Upper lobe of left lung (tissue), 4 donors: ENCODE measurements around the gene ATAD2B.

Source experiments
- EP300 ChIP-seq, 4 donors: sonication (generic); formaldehyde crosslinking; IDR thresholded peaks; one replicate each; pipeline ENCODE4 v1.5.1; 2017; ENCODE audit warnings: antibody characterized with exemption in 4 of 4, control low read depth in 2 of 4
- POLR2A ChIP-seq, 4 donors: fragments of 450-650 bp; IDR thresholded peaks; one replicate each; pipeline ENCODE4 v1.5.1; 2016 to 2017; ENCODE audit warnings: antibody characterized with exemption in 4 of 4, mild to moderate bottlenecking in 2 of 4
- POLR2AphosphoS5 ChIP-seq, 2 donors: sonication (generic); formaldehyde crosslinking; IDR thresholded peaks; one replicate each; pipeline ENCODE4 v1.5.1; 2017; ENCODE audit warnings: antibody characterized with exemption in 2 of 2
- TF ChIP-seq, protein P1 (sequence below), 6 experiments: fragments of 450-650 bp in 4 of 6; fragments of 200-600 bp in 2 of 6; sonication (generic) in 2 of 6; IDR thresholded peaks; one replicate each; pipeline ENCODE4 v1.5.1; 2016 to 2019; ENCODE audit warnings: antibody characterized with exemption in 6 of 6

DNA sequence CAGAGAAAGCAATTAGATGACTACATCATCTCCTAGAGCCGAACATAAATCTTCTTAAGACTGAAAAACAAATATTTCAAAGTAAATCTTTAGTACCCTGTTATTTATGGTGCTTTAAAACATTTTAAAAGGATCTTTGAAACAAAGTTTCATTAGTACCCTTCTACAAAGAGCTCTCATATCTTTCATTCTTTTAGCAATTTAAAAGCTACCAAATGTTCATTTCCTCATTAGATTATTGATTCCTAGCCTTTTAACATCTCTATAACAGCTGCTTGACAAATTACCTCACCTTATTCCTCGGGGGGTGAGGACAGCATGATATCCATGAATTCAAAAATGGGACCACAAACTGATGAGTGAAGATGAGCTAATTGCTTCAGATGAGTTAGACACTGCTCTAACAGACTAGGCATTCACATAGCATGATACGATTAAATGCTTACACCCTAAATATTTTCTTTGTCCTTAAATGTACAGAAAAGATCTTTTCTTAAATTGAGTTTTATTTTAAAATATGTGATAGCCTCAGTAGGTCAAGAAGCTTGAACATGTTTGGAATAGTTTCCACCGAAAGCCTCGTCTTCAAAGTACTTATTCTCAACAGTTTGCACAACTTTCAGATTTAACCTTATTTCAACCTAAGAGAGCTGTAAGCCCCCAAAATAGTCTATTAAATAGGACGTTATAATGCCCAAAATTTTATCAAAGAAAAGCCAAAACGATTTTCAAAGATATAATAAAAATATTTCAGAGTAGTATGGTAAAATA, 2.1 kb downstream of the ATAD2B start:
- TF ChIP-seq POLR2AphosphoS5 (IDR thresholded peaks at IDR 0.05) (no peak), POLR2A (IDR thresholded peaks at IDR 0.05) (no peak), EP300 (IDR thresholded peaks at IDR 0.05) (no peak)
- TF ChIP-seq, protein P1, sequence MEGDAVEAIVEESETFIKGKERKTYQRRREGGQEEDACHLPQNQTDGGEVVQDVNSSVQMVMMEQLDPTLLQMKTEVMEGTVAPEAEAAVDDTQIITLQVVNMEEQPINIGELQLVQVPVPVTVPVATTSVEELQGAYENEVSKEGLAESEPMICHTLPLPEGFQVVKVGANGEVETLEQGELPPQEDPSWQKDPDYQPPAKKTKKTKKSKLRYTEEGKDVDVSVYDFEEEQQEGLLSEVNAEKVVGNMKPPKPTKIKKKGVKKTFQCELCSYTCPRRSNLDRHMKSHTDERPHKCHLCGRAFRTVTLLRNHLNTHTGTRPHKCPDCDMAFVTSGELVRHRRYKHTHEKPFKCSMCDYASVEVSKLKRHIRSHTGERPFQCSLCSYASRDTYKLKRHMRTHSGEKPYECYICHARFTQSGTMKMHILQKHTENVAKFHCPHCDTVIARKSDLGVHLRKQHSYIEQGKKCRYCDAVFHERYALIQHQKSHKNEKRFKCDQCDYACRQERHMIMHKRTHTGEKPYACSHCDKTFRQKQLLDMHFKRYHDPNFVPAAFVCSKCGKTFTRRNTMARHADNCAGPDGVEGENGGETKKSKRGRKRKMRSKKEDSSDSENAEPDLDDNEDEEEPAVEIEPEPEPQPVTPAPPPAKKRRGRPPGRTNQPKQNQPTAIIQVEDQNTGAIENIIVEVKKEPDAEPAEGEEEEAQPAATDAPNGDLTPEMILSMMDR (IDR thresholded peaks at IDR 0.05), result no peak
